ENCODE results near the gene STK11.
A peak's percentile ranks its signal among the peaks of the same experiment; 100 is the strongest.

Gene STK11

DNA sequence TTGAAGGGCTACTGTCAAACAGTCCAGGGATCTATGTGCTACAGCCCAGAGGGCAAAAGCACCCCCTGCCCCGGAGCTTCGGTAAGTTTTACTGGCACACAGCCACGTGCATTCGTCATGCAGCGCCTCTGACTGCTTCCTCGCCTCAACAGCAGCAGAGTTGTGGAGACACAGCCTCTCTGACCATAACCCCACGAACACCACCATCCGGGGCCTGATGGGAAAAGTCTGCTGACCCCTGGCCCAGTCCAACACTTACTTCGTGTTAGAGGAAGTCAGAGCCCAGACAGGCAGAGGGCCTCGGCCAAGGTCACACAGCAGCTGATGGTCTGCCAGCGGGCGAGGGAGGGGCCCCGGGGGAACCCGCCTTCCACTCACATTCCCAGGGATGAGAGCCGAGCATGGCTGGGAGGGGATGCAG, 27.1 kb downstream of the STK11 start:
- peak; percentile 69 for DNase-seq (ENCODE audit: low read depth)
- TF ChIP-seq, protein P1, sequence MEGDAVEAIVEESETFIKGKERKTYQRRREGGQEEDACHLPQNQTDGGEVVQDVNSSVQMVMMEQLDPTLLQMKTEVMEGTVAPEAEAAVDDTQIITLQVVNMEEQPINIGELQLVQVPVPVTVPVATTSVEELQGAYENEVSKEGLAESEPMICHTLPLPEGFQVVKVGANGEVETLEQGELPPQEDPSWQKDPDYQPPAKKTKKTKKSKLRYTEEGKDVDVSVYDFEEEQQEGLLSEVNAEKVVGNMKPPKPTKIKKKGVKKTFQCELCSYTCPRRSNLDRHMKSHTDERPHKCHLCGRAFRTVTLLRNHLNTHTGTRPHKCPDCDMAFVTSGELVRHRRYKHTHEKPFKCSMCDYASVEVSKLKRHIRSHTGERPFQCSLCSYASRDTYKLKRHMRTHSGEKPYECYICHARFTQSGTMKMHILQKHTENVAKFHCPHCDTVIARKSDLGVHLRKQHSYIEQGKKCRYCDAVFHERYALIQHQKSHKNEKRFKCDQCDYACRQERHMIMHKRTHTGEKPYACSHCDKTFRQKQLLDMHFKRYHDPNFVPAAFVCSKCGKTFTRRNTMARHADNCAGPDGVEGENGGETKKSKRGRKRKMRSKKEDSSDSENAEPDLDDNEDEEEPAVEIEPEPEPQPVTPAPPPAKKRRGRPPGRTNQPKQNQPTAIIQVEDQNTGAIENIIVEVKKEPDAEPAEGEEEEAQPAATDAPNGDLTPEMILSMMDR (IDR thresholded peaks at IDR 0.05; ENCODE audit: low read length, missing control alignments), result no peak
- no peak overlapping the region for H3K4me3 ChIP-seq (replicated peaks; ENCODE audit: low read depth, low read length)

DNA sequence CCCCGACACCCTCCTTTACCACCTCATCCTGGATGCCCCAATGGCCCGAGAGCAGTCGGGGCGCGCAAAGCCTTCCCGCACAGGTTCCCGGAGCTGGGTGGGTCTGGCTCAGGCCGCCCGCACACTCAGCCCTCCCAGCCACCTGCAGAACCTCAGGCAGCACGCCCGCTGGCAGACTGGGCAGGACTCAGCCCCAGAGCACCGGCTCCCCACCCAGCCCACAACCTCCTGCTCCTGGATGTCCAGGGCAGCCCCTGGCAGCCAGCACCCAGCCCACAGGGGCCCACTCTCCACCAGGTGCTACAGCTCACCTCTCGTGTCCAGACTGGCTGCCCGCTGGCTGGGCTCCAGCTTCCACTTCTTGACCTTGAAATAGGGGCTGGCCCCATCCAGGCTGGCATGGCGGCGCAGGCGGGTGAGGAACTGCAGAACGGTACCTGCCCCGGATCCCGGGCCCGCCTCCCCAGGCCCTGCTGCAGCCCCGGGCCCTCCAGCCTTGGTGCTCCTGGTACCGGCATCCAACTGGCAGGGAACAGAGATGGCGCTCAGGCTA, 27.6 kb downstream of the STK11 start:
- DNase-seq (ENCODE audit: low read depth), result no peak
- no peak overlapping the region for H3K4me3 ChIP-seq (replicated peaks; ENCODE audit: low read depth, low read length)
- TF ChIP-seq, protein P1 (IDR thresholded peaks at IDR 0.05; ENCODE audit: low read length, missing control alignments), result no peak

DNA sequence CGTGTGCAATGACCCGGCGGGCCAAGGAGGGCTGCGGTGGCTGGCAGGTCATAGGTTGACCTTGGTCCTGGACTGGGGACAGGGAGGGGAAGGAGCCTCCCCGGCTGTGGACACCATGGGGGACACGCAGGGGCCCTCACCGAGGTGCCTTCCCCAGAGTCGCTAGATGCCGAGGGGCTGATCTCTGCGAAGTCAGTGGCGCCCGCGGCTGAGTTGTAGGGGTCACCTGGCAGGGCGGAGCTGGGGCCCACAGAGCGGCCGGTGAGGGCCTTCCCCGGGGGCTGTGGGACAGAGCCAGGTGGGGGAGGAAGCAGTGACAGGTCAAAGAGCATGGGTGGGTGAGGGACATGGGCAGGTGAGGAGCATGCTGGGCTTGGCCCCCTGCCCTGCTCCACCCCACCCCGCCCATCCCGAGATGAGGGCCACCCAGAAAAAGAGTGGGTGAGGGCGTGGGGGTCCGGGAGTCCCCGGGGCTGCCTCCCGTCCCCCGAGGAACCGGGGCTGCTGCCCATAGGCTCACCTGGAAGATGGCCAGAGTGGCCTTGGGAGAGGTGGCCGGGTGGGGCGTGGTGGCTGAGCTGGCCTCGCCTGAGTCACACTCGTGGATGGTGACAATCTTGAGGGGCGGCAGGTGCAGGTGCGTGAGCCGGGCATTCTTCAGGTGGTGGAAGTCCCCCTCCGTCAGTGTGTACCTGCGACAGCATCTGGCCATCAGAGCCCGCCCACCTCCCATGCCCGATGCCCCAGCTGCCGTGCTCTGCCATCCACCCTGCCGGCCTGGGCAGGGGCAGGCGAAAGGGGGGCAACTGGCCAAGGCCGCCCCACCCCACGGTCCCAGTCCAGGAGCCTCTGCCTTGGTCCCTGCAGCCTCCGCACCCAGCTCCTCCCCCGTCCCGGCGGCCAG, 28.7 kb downstream of the STK11 start:
- TF ChIP-seq, protein P1 (IDR thresholded peaks at IDR 0.05; ENCODE audit: low read length, missing control alignments), result no peak
- DNase-seq (ENCODE audit: low read depth), result no peak
- no peak overlapping the region for H3K4me3 ChIP-seq (replicated peaks; ENCODE audit: low read depth, low read length)

DNA sequence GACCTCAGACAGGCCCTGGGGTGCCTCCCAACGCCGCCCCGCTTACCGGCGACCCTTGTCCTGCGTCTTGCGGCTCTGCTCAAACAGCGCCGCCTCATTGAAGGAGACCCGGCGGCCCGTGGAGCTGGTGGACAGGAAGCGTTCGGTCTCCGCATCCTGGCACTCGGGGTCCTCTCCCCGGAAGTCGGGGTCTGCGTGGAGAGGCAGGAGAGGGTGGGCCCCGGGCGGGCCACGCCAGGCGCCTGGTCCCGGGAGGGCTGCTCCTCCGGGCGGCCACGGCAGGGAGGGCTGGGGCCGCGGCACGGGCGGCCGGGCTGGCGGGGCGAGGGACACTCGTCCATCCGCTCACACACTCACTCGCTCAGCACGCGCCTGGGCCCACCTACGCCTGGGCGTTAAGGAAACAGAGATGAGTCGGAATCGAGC, 29.4 kb downstream of the STK11 start:
- no peak for DNase-seq (ENCODE audit: low read depth)
- no peak overlapping the region for H3K4me3 ChIP-seq (replicated peaks; ENCODE audit: low read depth, low read length)
- TF ChIP-seq, protein P1 (IDR thresholded peaks at IDR 0.05; ENCODE audit: low read length, missing control alignments), result no peak

DNA sequence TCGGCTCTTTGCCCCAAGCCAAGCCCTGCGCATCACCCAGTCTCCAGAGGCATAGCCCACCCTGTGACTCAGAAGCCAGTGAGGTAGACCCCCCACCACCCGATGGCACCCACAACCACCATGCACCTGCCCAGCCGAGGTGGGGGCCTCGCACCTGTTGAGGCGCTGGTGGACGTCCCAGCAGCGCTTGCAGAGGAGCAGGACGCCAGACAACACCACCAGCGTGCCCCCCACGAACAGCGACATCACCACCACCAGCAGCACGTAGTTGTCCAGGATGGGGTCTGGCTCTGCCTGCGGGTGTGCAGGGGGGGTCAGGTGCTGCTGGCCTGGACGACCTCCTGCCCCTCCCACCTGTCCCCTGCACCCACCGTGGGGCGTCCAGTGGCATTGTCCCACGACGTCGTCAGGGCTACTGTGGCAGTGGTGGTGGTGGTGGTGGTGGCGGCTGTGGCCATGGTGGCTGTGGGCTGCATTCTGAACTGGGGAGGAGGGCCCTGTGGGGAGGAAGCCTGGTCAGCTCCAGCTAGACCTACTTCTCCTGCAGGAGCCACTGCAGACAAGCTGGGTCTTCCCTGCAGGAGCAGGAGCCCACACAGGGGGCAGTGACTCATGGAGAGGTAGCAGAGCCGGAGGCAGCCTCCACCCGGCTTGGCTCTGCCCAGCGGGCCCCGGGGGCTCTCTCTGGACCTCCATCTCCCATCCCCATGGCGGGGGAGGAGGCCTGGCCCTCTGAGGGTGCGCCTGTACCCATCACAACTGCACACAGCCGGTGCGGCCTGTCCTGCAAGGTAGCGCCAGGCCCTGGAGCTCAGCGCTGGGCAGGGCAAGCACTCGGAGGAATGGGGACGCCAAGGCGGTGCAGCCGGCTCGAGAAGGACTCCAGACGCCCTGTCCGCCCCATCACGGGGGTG, 30.3 kb downstream of the STK11 start:
- peak overlapping the region; percentile 69 for H3K4me3 ChIP-seq (replicated peaks; ENCODE audit: low read depth, low read length)
- TF ChIP-seq, protein P1 (IDR thresholded peaks at IDR 0.05; ENCODE audit: low read length, missing control alignments), result no peak
- no peak for DNase-seq (ENCODE audit: low read depth)

DNA sequence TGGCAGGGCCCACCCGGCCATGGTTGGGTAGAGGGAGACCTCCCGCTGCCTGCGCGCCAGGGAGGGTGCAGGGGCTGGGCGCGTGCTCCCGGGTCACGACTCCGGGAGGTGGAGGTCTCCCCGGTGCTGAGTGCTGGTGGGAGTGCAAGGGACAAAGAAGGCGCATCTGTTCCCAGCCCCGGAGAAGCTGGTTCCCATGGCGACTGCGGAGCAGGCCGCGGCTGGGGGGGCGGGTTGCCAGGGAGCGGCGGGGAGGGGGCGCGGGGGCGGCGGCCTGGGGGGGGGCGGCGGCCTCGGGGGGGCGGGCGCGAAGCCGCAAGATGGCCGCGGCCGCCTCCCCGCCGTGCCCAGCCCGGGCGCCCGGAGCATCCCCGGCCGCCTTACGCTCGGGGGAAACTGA, 31.0 kb downstream of the STK11 start:
- TF ChIP-seq, protein P1 (IDR thresholded peaks at IDR 0.05; ENCODE audit: low read length, missing control alignments), result no peak
- peak overlapping the region; percentile 69 for H3K4me3 ChIP-seq (replicated peaks; ENCODE audit: low read depth, low read length)
- no peak for DNase-seq (ENCODE audit: low read depth)

Data from fibroblast of pulmonary artery (primary cell).